HG02943 (cell line): ENCODE results near the gene PPCDC.

ENCODE experiments used
- ATAC-seq: cut with Tn5 transposase; IDR thresholded peaks from one replicate; pipeline ENCODE4 v1.9.1; 2021; ENCODE audit warnings: mild to moderate bottlenecking, low read depth, moderate library complexity; ENCODE audit not compliant: unreplicated experiment

PPCDC gene

GRCh38 chr15:75042730-75043508 is 19.5 kb downstream of the PPCDC start:
- ATAC-seq: peak; percentile 61

DNA sequence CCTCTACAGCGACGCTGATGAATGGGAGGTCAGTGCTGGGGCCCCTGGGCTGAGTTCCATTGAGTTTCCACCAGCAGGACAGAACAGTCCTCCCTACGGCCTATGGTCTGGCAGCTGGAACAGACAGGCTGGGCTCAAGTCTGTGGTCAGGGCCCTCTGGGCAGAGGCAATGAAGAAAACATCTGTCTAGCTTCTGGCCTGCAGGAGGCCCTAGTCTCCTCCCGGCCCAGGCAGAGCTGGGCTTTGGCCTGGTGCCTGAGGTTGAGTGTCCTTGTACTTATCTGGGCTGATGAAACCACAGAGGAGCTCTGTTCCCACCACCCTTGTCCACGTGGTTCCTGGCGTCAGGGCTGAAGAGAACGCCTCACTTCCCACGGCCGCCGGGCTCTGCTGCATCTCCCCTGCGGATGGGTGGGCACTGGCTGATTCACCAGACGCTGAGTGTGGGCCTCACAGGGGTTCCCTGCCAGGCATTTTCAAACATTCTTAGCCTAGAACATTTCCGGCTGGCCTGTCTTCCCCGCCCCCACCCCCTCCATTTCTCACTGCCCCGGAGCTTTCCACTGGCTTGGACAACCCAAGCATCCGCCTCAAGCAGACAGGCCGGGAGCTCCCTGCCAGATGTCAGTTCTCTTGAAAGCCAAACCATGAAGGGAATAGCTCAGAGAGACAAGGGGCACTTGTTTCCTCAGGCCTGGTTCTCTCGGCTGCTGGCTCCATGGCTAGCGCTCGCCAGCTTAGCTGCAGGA is 20.3 kb downstream of the PPCDC start:
- ATAC-seq: peak; percentile 31

GRCh38 chr15:75044258-75044878 is 21.0 kb downstream of the PPCDC start:
- ATAC-seq: no peak

DNA sequence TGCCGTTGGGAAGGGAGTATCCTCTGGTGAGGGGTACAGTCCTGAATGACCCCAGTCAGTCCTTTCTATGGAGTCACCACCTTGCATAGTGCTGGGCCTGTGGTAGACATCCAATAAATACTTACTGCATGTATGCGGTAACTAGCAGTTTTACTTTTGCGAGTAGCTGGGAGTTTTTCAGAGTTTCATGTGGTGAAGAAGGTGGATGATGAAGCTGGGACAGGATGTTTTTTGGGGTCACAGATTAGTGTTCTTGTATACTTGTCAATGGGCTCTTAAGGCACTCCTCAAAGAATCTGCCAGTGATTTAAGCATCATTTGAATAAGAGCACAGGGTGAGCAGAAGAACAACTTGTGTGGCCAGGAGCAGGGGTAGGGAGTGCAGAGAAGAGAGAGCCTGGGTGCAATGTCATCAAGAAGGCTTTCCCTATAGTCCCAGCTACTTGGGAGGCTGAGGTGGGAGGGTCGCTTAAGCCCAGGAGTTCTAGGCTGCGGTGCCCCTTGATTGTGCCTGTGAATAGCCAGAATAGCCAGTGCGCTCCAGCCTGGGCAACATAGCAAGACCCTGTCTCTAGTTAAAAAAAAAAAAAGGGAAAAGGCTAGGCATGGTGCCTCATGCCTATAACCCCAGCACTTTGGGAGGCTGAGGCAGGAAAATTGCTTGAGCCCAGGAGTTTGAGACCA is 22.1 kb downstream of the PPCDC start:
- ATAC-seq: no peak

DNA sequence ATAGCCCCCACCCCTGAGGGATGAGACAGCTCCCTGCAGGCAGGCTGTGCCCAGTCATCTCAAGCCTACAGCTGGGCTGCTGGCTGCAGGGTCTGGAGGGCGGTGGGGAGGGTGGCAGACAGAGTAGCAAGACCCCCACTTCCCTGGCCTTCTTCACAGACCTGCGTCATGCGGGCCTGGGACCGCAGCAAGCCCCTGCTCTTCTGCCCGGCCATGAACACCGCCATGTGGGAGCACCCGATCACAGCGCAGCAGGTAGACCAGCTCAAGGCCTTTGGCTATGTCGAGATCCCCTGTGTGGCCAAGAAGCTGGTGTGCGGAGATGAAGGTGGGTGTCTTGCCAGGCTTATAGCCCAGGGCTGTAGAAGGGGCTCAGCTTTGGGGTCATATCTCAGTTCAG is 25.0 kb downstream of the PPCDC start:
- ATAC-seq: no peak

DNA sequence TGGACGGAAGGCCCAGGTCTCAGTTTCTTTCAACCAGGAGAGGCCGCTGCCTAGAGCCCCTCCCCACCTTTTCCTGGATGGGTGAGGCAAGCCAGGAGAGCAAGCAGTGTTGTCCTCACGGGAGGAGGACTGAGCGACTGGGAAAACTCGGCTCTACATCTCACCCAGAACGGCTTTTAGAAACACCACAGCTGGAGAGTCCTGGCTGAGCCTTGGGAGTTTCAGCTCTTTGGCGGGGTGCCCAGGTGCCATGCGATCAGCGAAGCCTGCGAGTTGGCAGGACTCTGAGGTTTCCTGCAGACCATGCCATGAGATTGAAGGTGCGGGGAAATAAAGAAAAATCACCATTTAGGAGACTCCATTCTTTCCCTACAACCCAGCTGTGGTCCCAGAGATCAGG is 26.0 kb downstream of the PPCDC start:
- ATAC-seq: no peak

- no peak for ATAC-seq
These were observed 26.9 kb downstream of the PPCDC start for GRCh38 chr15:75050283-75050682.

DNA sequence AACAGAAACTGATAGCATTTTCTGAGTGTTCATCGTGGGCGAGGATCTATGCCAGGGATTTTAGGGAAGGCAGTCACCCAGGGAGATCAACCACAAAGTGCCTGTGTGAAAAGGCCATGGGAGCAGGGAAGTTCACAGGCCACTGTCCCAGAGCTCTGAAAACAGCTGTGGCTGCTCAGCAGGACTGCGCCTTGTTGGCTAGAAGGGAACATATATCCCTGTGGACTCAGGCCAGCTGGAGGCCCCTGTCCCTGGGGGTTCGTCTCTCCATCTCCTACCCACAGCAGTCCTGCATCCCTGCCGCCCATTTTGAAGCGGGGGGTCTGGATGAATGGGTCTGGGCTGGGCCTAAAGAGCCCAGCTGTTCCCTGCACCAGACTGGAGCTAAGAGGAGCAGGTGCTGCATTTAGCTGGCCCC is 27.8 kb downstream of the PPCDC start:
- ATAC-seq: no peak

DNA sequence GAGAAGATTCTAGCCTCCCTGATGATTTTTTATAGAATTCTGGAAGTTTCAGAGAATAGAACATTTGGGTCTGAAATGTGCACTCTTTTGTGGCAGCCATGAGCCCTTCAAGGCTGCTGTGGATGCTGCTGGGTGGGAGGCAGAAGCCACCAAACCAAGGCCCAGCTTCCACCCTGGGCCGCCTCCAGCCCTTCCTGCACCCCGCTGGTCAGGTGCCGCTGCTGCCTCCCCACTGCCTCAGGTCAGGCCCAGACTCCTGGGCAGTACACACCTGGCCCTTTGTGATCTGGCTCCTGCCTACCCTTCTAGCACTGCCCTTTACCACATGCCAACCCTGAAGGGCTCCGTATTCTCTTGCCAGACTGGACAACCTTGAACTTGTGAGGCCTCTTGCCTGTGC is 28.3 kb downstream of the PPCDC start:
- ATAC-seq: no peak

- no peak for ATAC-seq
These were observed 29.8 kb downstream of the PPCDC start for GRCh38 chr15:75052972-75053747.

GRCh38 chr15:75053748-75054125 is 30.3 kb downstream of the PPCDC start:
- ATAC-seq: no peak

- no peak for ATAC-seq
These were observed 30.9 kb downstream of the PPCDC start for GRCh38 chr15:75054172-75054897.

GRCh38 chr15:75056036-75056435 is 32.6 kb downstream of the PPCDC start:
- ATAC-seq: no peak

DNA sequence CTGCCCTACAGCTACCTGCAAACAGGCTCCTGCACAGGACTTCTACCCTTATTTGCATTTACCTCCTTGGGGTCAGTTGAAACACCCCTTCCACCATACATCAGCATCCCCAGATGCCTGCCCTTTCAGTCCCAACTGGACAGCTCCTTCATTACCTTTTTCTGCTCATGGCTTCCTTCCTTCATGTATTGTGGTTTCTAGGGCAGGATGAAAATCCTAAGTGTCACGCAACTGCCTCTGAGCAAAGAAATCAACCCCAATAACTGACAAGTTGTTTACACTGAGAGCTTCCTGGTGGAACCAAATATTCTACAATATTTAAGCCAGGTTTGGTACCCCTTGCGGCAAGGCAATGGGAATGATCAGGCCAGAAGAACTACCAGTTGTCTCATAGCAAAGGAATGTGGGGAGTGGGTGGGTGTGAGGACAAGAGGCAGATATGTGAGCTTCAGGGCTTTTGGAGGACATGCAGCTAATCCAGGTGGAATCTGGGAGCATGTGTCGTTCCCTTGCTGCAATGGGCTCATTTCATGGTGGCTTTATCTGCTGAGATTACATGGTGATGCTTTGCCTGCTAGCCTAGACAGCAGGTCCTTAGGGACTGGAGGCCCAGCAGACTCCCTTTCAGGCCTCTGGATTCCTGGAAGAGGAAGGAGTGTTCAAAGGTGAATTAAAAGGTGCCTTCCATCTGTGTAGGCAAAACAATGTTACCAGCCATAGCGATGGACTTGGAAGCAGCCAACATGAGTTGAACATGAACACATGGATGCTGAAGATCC is 34.9 kb downstream of the PPCDC start:
- ATAC-seq: no peak

GRCh38 chr15:75059607-75060006 is 36.2 kb downstream of the PPCDC start:
- no peak for ATAC-seq

DNA sequence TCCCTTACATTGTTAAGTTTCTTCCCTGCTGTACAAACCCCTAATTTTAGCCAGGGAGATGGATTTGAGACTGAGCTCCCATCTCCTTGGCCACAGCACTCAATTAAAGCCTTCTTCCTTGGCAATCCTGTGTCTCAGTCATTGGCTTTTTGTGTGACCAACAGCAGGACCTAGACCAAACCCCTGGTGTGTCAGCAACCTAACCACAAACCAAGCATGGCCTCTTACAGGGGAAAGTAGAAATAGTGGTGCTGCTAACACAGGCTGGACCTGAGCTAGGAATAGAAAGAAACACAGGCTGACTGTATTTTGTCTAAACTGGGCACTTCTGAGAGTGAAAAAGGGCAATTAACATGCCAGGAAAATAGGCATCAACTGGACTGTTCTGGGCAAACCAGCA is 37.9 kb downstream of the PPCDC start:
- ATAC-seq: no peak

DNA sequence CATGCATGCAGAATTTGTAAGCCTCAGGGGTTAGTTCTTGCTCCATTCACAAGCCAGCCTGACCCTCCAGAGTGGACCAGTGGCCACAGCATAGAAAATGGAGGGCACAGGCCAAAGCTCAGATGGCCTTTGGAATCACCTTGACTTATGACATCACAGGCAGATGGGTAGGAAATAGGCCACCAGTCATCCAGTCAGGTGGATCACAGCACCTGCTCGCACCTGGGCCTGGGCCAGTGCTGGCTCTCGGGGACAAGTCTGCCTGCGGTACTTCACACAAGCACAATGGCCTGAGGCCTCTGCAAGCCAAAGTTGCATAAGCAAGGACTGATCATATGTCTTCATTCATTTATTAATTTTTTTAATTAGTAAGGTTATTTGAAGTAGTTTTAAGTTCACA is 39.3 kb downstream of the PPCDC start:
- no peak for ATAC-seq

DNA sequence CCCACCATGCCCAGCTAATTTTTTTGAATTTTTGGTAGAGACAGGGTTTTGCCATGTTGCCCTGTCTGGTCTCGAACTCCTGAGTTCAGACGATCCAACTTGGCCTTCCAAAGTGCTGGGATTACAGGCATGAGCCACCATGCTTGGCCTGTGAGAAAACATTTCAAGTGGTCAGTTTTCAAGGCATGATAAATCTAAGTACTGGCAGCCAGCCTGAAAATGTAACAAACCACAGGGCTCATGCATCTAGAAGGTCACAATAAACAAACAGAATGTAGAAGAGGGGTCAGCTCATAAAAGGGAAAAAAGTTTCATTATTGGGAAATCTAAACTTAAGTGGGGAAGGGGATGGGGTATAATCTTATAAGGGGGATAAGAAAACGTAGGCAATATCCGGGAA is 39.9 kb downstream of the PPCDC start:
- ATAC-seq: no peak

GRCh38 chr15:75063889-75064288 is 40.5 kb downstream of the PPCDC start:
- ATAC-seq: no peak
